ENCODE measurements around the gene UNC45B.
"Not testable (repeated sequence)": the region's sequence is repeated elsewhere in the genome, so short reads cannot be mapped to it uniquely, and the experiment has no call there.

UNC45B gene

DNA sequence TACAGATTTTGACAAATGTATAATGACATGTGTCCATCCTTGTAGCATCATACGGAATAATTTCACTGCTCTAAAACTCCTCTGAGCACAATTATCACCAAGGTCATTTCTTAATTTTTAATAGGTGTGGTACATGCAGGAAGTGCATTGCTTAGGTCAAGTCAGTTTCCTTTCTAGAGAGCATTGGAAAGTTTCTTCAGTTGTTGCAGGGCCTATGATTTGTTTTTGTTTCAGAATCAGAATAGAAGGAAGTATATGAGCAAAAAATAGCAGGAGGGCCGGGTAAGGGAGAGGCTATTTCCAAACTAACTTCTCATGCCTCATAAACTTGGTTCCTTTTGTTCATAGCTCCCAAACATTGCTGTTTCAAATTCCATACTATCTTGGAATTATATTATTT lies 71.3 kb downstream of the UNC45B start:
- no peak for DNase-seq

DNA sequence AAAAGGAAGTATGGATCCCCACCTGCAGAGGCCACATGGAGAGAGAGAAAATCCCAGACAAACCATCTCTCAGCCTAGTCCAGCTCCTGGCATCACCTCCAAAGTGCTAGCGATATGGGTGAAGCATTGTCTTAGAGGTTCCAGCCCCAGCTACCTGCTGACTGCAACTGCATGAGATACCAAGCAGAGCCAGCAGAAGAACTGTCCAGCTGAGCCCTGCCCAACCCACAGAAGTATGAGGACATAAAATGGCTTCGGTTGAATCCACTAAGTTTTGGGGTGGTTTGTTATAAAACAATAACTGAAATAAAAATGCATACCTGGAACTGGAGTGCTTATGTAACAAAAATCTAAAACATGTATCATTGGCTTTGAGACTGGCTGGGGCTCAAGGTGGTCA lies 74.8 kb downstream of the UNC45B start:
- DNase-seq = no peak

DNA sequence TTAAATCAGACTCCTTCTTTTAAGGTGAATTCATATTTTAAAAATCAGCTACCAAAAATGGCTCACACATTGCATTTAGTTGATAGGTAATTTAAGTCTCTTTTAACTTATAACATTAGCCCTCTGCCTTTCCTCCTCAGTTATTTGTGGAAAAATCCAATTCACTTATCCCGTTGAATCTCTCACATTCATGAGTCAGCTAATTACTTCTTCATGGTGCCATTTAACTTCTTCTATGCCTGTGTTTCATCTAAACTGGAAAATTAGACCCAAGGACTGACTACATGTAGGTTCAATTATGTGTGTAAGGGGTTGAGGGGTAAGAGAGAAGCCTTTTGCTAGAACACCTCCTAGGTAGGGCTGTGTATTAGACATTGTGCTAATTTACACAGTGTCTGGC lies 76.8 kb downstream of the UNC45B start:
- no peak for DNase-seq

DNA sequence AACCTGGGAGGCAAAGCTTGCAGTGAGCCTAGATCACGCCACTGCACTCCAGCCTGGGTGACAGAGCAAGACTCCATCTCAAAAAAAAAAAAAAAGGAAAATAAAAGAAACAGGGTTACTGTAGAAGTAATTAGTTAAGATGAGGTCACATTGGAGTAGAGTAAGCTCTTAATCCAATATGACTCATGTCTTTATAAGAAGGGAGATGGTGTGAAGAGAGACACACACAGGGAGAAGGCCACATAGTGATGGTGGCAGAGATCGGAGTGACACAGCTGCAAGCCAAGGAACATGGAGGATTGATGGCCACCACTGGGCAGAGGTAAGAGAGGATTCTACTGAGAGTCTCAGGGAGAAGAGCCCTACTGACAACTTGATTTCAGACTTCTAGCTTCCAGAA lies 79.9 kb downstream of the UNC45B start:
- no peak for DNase-seq

DNA sequence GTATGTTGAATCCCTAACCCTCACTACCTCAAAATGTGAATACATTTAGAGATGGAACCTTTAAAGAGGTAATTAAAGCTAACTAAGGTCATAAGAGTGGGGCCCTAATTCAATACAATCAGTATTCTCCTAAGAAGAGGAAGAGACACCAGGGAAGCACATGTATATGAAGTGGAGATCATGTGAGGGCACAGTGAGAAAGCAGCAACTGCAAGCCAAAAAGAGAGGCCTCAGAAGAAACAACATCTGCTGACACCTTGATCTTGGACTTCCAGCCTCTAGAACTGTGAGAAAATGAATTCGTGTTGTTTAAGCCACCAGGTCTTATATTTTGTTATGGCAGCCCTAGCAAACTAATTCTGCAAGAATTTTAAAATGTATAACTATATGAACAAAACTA lies 82.0 kb downstream of the UNC45B start:
- no peak for DNase-seq

DNA sequence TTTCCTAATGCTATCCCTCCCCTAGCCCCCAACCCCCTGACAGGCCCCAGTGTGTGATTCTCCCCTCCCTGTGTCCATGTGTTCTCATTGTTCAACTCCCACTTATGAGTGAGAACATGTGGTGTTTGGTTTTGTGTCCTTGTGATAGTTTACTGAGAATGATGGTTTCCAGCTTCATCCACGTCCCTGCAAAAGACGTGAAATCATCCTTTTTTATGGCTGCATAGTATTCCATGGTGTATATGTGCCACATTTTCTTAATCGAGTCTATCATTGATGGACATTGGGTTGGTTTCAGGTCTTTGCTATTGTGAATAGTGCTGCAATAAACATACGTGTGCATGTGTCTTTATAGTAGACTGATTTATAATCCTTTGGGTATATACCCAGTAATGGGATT lies 86.7 kb downstream of the UNC45B start:
- DNase-seq = not testable (repeated sequence)

DNA sequence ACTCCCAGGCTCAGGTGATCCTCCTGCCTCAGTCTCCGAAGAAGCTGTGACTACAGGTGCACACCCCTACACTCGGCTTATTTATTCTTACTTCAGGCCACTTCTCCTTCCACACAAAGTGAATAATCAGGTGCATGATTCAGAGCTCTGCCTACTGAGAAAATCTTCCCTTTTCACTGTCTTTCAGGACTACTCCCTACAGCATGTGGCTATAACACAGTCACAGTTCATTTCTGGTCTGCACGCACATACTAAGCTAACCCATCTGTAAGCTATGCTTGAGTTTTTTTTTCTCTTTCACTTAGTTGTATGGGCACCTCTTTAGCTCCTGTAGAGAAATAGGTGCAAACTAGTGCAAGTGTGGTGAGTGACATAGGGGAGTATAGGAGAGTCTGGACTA lies 87.7 kb downstream of the UNC45B start:
- DNase-seq = no peak

DNA sequence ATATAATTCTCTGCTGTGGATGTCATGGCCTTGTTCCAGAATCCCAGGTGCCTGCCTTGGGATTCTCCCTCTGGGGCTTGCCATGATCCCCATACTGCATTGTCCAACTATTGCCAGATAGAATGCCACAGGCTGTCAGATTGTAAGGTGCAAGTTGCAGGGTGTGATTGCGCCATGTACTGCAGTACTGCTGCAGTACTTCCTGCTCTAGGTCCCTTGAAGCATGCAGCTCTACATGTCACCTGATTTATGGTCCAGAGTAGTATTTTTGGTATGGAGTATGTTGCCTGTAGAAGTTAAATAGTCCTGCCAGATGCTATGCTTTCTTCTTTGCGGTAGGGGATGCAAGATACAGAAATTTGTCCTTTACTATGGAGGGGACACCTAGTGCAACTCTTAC lies 88.3 kb downstream of the UNC45B start:
- no peak for DNase-seq

DNA sequence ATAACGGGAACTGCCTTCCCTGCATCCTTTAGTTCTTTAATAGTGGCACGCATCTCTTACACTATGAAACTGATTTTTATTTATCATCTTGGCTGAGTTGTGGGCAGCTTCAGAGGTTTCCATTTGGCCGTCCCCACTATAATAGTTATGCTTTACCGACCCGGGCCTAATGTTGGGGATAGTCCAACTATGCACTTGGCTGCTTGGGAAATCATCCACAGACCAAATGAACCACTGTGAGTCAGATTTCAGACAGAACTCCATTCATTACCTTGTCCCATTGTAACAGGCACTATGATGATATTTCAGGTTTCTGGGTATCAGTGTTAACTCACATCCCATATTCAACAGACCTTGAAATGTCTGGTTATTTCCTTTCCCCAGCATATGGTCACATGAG lies 89.2 kb downstream of the UNC45B start:
- no peak for DNase-seq

DNA sequence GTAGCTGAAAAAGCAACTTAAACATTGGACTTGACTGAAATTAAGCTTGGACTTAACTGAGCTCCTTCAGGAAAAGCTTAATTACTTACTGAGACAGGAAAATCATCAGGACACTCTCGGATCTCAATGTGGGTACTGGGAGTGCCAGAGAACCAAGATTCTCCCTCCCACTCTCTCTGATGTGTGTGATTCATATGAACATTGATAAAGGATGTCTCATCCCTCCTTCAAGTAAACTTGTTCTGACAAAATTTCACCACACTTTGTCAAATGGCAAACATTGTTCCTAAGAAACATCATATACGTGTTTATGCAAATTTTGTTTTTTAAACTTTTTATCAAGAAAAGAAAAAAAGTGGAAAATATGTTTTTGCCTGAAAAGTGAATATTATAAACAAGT lies 91.2 kb downstream of the UNC45B start:
- DNase-seq = no peak

Data from CD4-positive, alpha-beta T cell treated with Interleukin-10 for 1 hour (primary cell).